Spleen (tissue), 11 donors: ENCODE data around the gene NXPE3. TPM values are rescaled to one million over a fixed set of nuclear protein-coding genes. Genes with fewer than 3 reads are reported as not detected.

Experiments used
- DNase-seq: peaks from one replicate; pipeline ENCODE4 v3.0.0-alpha.2; 2020
- H3K27ac ChIP-seq, 8 donors: fragments of 200-600 bp; sonication (generic) in 7 of 8; 1 replicate in 4 of 8; 2 replicates in 4 of 8; pipeline versions ENCODE4 v1.5.0 to v1.8.0; 2016 to 2021; ENCODE audit warnings: inconsistent platforms in 4 of 8, mild to moderate bottlenecking in 4 of 8, moderate library complexity in 1 of 8
- H3K27me3 ChIP-seq, 7 donors: fragments of 200-600 bp; sonication (generic) in 6 of 7; replicated peaks in 1 of 7; 1 replicate in 4 of 7; 2 replicates in 3 of 7; pipeline versions ENCODE4 v1.5.0 to v1.8.0; 2016 to 2021; ENCODE audit warnings: inconsistent platforms in 3 of 7, mild to moderate bottlenecking in 1 of 7
- H3K36me3 ChIP-seq, 6 donors: fragments of 200-600 bp; sonication (generic) in 5 of 6; 1 replicate in 4 of 6; 2 replicates in 2 of 6; pipeline versions ENCODE4 v1.5.0 to v1.8.0; 2016 to 2021; ENCODE audit warnings: inconsistent platforms in 2 of 6
- H3K4me1 ChIP-seq, 6 donors: fragments of 200-600 bp; sonication (generic) in 5 of 6; 1 replicate in 3 of 6; 2 replicates in 3 of 6; pipeline versions ENCODE4 v1.5.0 to v1.8.0; 2016 to 2021; ENCODE audit warnings: inconsistent platforms in 3 of 6
- H3K4me3 ChIP-seq, 8 donors: fragments of 200-600 bp; sonication (generic) in 7 of 8; 1 replicate in 4 of 8; 2 replicates in 4 of 8; pipeline versions ENCODE4 v1.5.0 to v1.8.0; 2016 to 2021; ENCODE audit warnings: inconsistent platforms in 4 of 8, mild to moderate bottlenecking in 4 of 8, moderate library complexity in 2 of 8
- H3K9me3 ChIP-seq, 8 donors: fragments of 200-600 bp; sonication (generic) in 7 of 8; 1 replicate in 4 of 8; 2 replicates in 4 of 8; pipeline versions ENCODE4 v1.5.0 to v1.8.0; 2016 to 2021; ENCODE audit warnings: inconsistent platforms in 4 of 8
- CTCF ChIP-seq, 11 experiments: fragments of 200-600 bp in 7 of 11; fragments of 450-650 bp in 4 of 11; sonication (generic) in 4 of 11; IDR thresholded peaks in 8 of 11; conservative IDR thresholded peaks in 3 of 11; 1 replicate in 7 of 11; 2 replicates in 4 of 11; pipeline versions ENCODE4 v1.4.0 to v1.8.0; 2016 to 2021; ENCODE audit warnings: antibody characterized with exemption in 11 of 11, inconsistent platforms in 4 of 11, mild to moderate bottlenecking in 1 of 11
- POLR2A ChIP-seq, 3 donors: fragments of 450-650 bp; IDR thresholded peaks; one replicate each; pipeline ENCODE4 v1.5.1; 2017; ENCODE audit warnings: antibody characterized with exemption in 3 of 3, mild to moderate bottlenecking in 1 of 3
- POLR2AphosphoS5 ChIP-seq, 3 donors: sonication (generic); formaldehyde crosslinking; IDR thresholded peaks; one replicate each; pipeline ENCODE4 v1.5.1; 2017; ENCODE audit warnings: antibody characterized with exemption in 3 of 3
- WGBS, 5 donors: extraction: QIAGEN DNeasy Blood & Tissue Kit in 3 of 5; methylation state at CpG; one replicate each; pipeline versions ENCODE4 v1.1.5 to v1.1.7; 2013 to 2018; 5-methylcytosine and 5-hydroxymethylcytosine counted together
- intact Hi-C: fragments of 100-400 bp; cut with DNase I; formaldehyde crosslinking; loops from one replicate; pipeline ENCODE4 v1.15.0; 2023; ENCODE audit warnings: low total_unique reads
- polyA plus RNA-seq, 3 donors: library from polyadenylated mRNA; stranded (reverse); fragments of 200-250 nt; gene quantifications; one replicate each; pipeline ENCODE4 v1.2.1, GENCODE V29; 2013
- total RNA-seq, 7 donors: library from RNA; depleted of rRNA in 3 of 7; stranded (reverse); fragments of >200 nt in 3 of 7; fragmentation: NEBNext Ultra II Directional in 4 of 7; extraction: Animal tissue kit (Norgen Biotek cat#: 25700) in 4 of 7; gene quantifications; one replicate each; pipeline versions ENCODE4 v1.1.0 to v1.2.1, GENCODE V29; 2016 to 2021
- donor health status: healthy with polysubstance abuse.
- donor health status: DM: no; HTN: no; CAD: no; lungs with moderate emphysema.
- donor health status: DM: no; HTN: no; CAD: no.
- donor health status: Bipolar disorder and iron deficiency.
- donor health status: healthy.
- donor health status: DM: no; HTN: no; CAD: no.
- donor health status: DM: yes; HTN: yes; CAD: no.

NXPE3 gene
- total and polyA plus RNA-seq, 10 donors, result 6.9 to 39.1 (median 25.5) TPM

DNA sequence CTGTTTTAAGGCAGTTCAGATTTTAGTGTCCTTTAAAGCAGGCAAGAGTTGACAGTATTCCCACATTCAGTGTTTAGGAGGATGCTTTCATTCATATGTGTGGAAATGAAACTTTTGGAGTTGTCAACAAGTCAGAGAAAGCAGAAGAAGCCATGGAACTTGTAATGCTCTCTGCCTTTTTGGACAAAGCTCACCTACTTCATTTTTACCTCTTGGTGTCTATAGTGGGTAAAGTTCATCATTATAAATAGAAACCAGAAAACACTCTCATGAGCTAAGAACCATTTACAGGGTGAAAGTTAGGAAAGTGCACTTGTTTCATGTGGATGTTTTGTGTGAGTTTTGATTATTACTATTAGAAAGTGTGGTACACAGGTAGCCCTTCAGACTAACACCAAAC lies 61.1 kb downstream of the NXPE3 start:
- intact Hi-C loops, result no loop called here
- Histone ChIP-seq H3K36me3 (no peaks in the 10 kb centered on the region), H3K9me3 (peaks cover 0 to 6% (median 0%) of the 10 kb centered on the region in 8 donors), H3K4me1 (peaks cover 0 to 59% (median 16%) of the 10 kb centered on the region in 6 donors), H3K4me3 (no peak overlapping the region), H3K27me3 (no peaks in the 10 kb centered on the region), H3K27ac (no peak overlapping the region)
- no peak for TF ChIP-seq POLR2A (IDR thresholded peaks at IDR 0.05)
- TF ChIP-seq CTCF (IDR thresholded peaks at IDR 0.05 in 8 of 11, conservative IDR thresholded peaks at IDR 0.05 in 3 of 11), result no peak
- TF ChIP-seq POLR2AphosphoS5 (IDR thresholded peaks at IDR 0.05), result no peak
- DNase-seq, result no peak

DNA sequence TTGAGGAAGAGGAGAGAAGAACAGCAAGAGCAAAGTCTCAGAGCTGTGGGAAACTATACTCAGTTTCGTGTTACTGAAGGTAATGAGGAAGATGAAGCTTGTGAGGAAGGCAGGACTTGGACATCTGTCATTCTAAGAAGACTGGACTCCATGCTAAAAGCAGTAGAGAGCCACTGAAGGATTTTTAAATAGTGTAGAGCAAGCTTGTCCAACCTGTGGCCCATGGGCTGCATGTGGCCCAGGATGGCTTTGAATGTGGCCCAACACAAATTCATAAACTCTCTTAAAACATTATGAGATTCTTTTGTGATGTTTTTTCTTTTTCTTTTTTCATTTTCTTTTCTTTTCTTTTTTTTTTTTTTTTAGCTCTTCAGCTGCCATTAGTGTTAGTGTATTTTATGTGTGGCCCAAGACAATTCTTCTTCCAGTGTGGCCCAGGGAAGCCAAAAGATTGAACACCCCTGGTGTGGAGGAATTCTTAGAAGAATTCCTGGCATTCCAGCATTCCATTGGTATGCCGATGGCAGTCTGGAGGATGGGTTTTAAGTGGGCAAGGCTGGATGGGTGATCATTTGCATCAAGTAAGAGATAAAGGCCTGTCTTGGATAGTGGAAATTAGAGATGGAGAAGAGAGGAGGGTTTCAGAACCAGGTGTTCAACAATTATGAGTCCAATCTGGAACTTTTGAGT lies 63.4 kb downstream of the NXPE3 start:
- Histone ChIP-seq H3K4me1 (peaks cover 0 to 45% (median 5%) of the 10 kb centered on the region in 6 donors), H3K9me3 (peaks cover 0 to 6% (median 0%) of the 10 kb centered on the region in 8 donors), H3K4me3 (no peak overlapping the region), H3K27ac (peak overlapping the region in 2 of 8 donors; percentile 54 to 63), H3K36me3 (no peaks in the 10 kb centered on the region), H3K27me3 (no peaks in the 10 kb centered on the region)
- no peak for DNase-seq
- TF ChIP-seq POLR2A (IDR thresholded peaks at IDR 0.05) (no peak), CTCF (IDR thresholded peaks at IDR 0.05 in 8 of 11, conservative IDR thresholded peaks at IDR 0.05 in 3 of 11) (no peak), POLR2AphosphoS5 (IDR thresholded peaks at IDR 0.05) (no peak)
- WGBS, 5 donors, result 75 to 91% (median 86%) methylated on average over 2 of the region's 2 CpGs
- intact Hi-C loops, result no loop called here

DNA sequence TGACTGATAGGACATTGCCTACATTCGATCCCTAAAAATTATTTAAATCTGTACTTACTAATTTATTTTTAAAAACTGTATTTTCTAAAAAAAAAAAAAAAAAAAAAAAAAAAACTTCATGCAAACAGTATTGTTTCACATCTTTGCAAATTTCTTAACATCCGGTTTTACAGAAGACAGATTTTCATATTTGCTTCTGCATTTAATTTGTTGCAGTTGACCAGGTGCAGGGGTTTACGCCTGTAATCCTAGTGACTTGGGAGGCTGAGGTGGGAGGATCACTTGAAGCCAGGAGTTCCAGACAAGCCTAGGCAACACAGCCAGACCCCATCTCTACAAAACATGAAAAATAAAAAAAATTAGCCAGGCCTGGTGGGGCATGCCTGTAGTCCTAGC lies 63.9 kb downstream of the NXPE3 start:
- no peak for TF ChIP-seq CTCF (IDR thresholded peaks at IDR 0.05 in 8 of 11, conservative IDR thresholded peaks at IDR 0.05 in 3 of 11)
- TF ChIP-seq POLR2A (IDR thresholded peaks at IDR 0.05), result no peak
- TF ChIP-seq POLR2AphosphoS5 (IDR thresholded peaks at IDR 0.05), result no peak
- H3K27ac ChIP-seq, result peak overlapping the region in 2 of 8 donors; percentile 54 to 63
- no peak overlapping the region for H3K4me3 ChIP-seq
- intact Hi-C loops, result no loop called here
- H3K4me1 ChIP-seq, result peaks cover 0 to 45% (median 4%) of the 10 kb centered on the region in 6 donors
- WGBS, 5 donors, result 60 to 83% (median 76%) methylated on average over 3 of the region's 3 CpGs
- no peak for DNase-seq
- no peaks in the 10 kb centered on the region for H3K27me3 ChIP-seq
- peaks cover 0 to 6% (median 0%) of the 10 kb centered on the region in 8 donors for H3K9me3 ChIP-seq
- no peaks in the 10 kb centered on the region for H3K36me3 ChIP-seq

DNA sequence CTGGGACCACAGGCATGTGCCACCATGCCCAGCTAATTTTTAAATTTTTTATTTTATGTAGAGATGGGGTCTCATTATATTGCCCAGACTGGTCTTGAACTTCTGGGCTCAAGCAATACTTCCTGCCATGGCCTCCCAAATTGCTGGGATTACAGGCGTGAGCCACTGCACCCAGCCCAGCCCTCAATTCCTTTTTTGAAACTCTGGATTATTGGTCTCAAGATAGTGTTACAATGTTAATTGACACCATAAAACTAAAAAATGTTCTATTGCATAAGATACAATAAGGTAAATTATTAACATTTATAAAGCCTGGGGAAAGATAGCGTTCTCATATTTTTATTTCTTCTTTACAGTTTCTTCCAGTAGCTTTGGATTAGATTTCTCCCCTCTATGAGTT lies 66.4 kb downstream of the NXPE3 start:
- WGBS, 5 donors, result 91 to 99% (median 98%) methylated on average over 2 of the region's 2 CpGs
- Histone ChIP-seq H3K27me3 (no peaks in the 10 kb centered on the region), H3K9me3 (peaks cover 0 to 6% (median 0%) of the 10 kb centered on the region in 8 donors), H3K4me1 (peaks cover 3 to 38% (median 15%) of the 10 kb centered on the region in 6 donors), H3K4me3 (no peak overlapping the region), H3K27ac (no peak overlapping the region), H3K36me3 (no peaks in the 10 kb centered on the region)
- no peak for TF ChIP-seq POLR2AphosphoS5 (IDR thresholded peaks at IDR 0.05)
- no peak for TF ChIP-seq CTCF (IDR thresholded peaks at IDR 0.05 in 8 of 11, conservative IDR thresholded peaks at IDR 0.05 in 3 of 11)
- no peak for TF ChIP-seq POLR2A (IDR thresholded peaks at IDR 0.05)
- intact Hi-C loops, result no loop called here
- no peak for DNase-seq
